Natural killer cell (primary cell): ENCODE data around the gene FAM170B. TPM values are rescaled to one million over a fixed set of nuclear protein-coding genes. Genes with fewer than 3 reads are reported as not detected.

Experiments used
- ATAC-seq, 3 donors: fragments of 150-1000 bp in 2 of 3; fragments of 200-7000 bp in 1 of 3; cut with Tn5 transposase; 1 replicate in 1 of 3; 2 replicates in 2 of 3; pipeline ENCODE4 v1.10.0; 2021; ENCODE audit warnings: mild to moderate bottlenecking in 2 of 3, moderate library complexity in 2 of 3
- DNase-seq, 2 donors: peaks; one replicate each; pipeline versions ENCODE4 v3.0.0 to v3.0.0-alpha.2; 2013 to 2021; ENCODE audit warnings: mixed read lengths in 1 of 2
- H3K27ac ChIP-seq: one replicate; pipeline ENCODE4 v1.5.1; 2013; ENCODE audit warnings: mild to moderate bottlenecking, low read length
- H3K27me3 ChIP-seq: one replicate; pipeline ENCODE4 v1.6.1; 2013; ENCODE audit warnings: low read length; ENCODE audit not compliant: control insufficient read depth, insufficient read depth
- H3K36me3 ChIP-seq: one replicate; pipeline ENCODE4 v1.6.1; 2013; ENCODE audit warnings: low read length; ENCODE audit not compliant: control insufficient read depth, insufficient read depth
- H3K4me1 ChIP-seq: one replicate; pipeline ENCODE4 v1.6.1; 2013; ENCODE audit warnings: low read length; ENCODE audit not compliant: control insufficient read depth, insufficient read depth
- H3K4me3 ChIP-seq: one replicate; pipeline ENCODE4 v1.5.1; 2013; ENCODE audit warnings: low read length
- H3K9me3 ChIP-seq: one replicate; pipeline ENCODE4 v1.6.1; 2013; ENCODE audit warnings: low read length; ENCODE audit not compliant: control insufficient read depth, insufficient read depth
- H3K27ac Mint-ChIP-seq, 2 donors: one replicate each; pipeline ENCODE4 v1.8.0; 2022; ENCODE audit warnings: mild to moderate bottlenecking in 2 of 2, mixed read lengths in 2 of 2, moderate library complexity in 1 of 2
- H3K27me3 Mint-ChIP-seq, 2 donors: one replicate each; pipeline ENCODE4 v1.8.0; 2022; ENCODE audit warnings: low read depth in 2 of 2, mixed read lengths in 2 of 2
- H3K36me3 Mint-ChIP-seq: one replicate; pipeline ENCODE4 v1.8.0; 2022; ENCODE audit warnings: mixed read lengths
- H3K4me1 Mint-ChIP-seq, 2 donors: one replicate each; pipeline ENCODE4 v1.8.0; 2022; ENCODE audit warnings: mixed read lengths in 2 of 2
- H3K4me3 Mint-ChIP-seq: one replicate; pipeline ENCODE4 v1.8.0; 2022; ENCODE audit warnings: mild to moderate bottlenecking, moderate library complexity, mixed read lengths
- H3K9me3 Mint-ChIP-seq, 2 donors: one replicate each; pipeline ENCODE4 v1.8.0; 2022; ENCODE audit warnings: mixed read lengths in 2 of 2
- CTCF ChIP-seq: fragments of 200-600 bp; IDR thresholded peaks from one replicate; pipeline ENCODE4 v1.8.0; 2022; ENCODE audit warnings: antibody characterized with exemption
- WGBS: methylation state at CpG from one replicate; pipeline ENCODE4 v1.1.7; 2013; ENCODE audit warnings: missing lambda C conversion rate; ENCODE audit not compliant: insufficient coverage; 5-methylcytosine and 5-hydroxymethylcytosine counted together
- intact Hi-C: fragments of 100-400 bp; cut with micrococcal nuclease; formaldehyde crosslinking; loops from one replicate; pipeline ENCODE4 v1.14.2; 2022
- total RNA-seq, 4 donors: library from RNA; stranded (reverse); fragments of 120-200 nt in 1 of 4; gene quantifications; one replicate each; pipeline versions ENCODE4 v1.2.3 to v1.2.4, GENCODE V29; 2013 to 2022

FAM170B gene
- total RNA-seq, 3 donors from 2014 or later (not counting 1 experiment from before 2014, with no cell fraction given) = not detected

GRCh38 chr10:49131507-49132361, 2.1 kb downstream of the FAM170B start:
- Mint-ChIP-seq H3K27me3 (peaks cover 17% of the 10 kb centered on the region in 2 donors), H3K27ac (no peak overlapping the region), H3K36me3 (no peaks in the 10 kb centered on the region), H3K4me3 (no peak overlapping the region), H3K9me3 (peaks cover 0 to 2% of the 10 kb centered on the region in 2 donors), H3K4me1 (peaks cover 26 to 28% of the 10 kb centered on the region in 2 donors)
- Histone ChIP-seq H3K36me3 (no peaks in the 10 kb centered on the region), H3K4me3 (no peak overlapping the region), H3K4me1 (peaks cover 18% of the 10 kb centered on the region), H3K9me3 (no peaks in the 10 kb centered on the region), H3K27ac (no peak overlapping the region), H3K27me3 (no peaks in the 10 kb centered on the region)
- 95% methylated on average over 37 of the region's 37 CpGs for WGBS
- no peak for TF ChIP-seq CTCF
- ATAC-seq (no peak), DNase-seq (no peak)
- intact Hi-C loops = no loop called here

GRCh38 chr10:49129376-49129775, 4.4 kb downstream of the FAM170B start:
- Mint-ChIP-seq H3K4me3 (no peak overlapping the region), H3K27me3 (peaks cover 20 to 22% of the 10 kb centered on the region in 2 donors), H3K36me3 (no peaks in the 10 kb centered on the region), H3K27ac (no peak overlapping the region), H3K9me3 (no peaks in the 10 kb centered on the region), H3K4me1 (peaks cover 4 to 5% of the 10 kb centered on the region in 2 donors)
- no peak for TF ChIP-seq CTCF
- Histone ChIP-seq H3K27ac (no peak overlapping the region), H3K9me3 (no peaks in the 10 kb centered on the region), H3K4me1 (peaks cover 3% of the 10 kb centered on the region), H3K27me3 (no peaks in the 10 kb centered on the region), H3K4me3 (no peak overlapping the region), H3K36me3 (no peaks in the 10 kb centered on the region)
- ATAC-seq (no peak), DNase-seq (no peak)
- 91% methylated on average over 1 of the region's 1 CpG for WGBS
- intact Hi-C loops = no loop called here

GRCh38 chr10:49128854-49129253, 5.0 kb downstream of the FAM170B start:
- no peak for TF ChIP-seq CTCF
- Histone ChIP-seq H3K4me1 (no peaks in the 10 kb centered on the region), H3K4me3 (no peak overlapping the region), H3K27ac (no peak overlapping the region), H3K27me3 (no peaks in the 10 kb centered on the region), H3K36me3 (no peaks in the 10 kb centered on the region), H3K9me3 (no peaks in the 10 kb centered on the region)
- Mint-ChIP-seq H3K27ac (no peak overlapping the region), H3K9me3 (no peaks in the 10 kb centered on the region), H3K4me3 (no peak overlapping the region), H3K36me3 (no peaks in the 10 kb centered on the region), H3K27me3 (peaks cover 20 to 26% of the 10 kb centered on the region in 2 donors), H3K4me1 (peaks cover 0 to under 1% of the 10 kb centered on the region in 2 donors)
- intact Hi-C loops = no loop called here
- ATAC-seq (no peak), DNase-seq (no peak)
- WGBS = 87% methylated on average over 4 of the region's 4 CpGs
